ENCODE measurements around the gene RHEBL1. TPM values are rescaled to one million over a fixed set of nuclear protein-coding genes. Genes with fewer than 3 reads are reported as not detected.

The RHEBL1 gene
- total and polyA plus RNA-seq, 9 donors = 1.2 to 3.4 (median 1.7) TPM

- Histone ChIP-seq H3K27me3 (ENCODE audit: control insufficient read depth, insufficient read depth, low read length) (no peaks in the 10 kb centered on the region), H3K27ac (ENCODE audit: low read length) (no peak overlapping the region), H3K36me3 (ENCODE audit: control insufficient read depth, insufficient read depth, low read length) (peaks cover 71% of the 10 kb centered on the region), H3K4me1 (ENCODE audit: control insufficient read depth, insufficient read depth, low read length) (peaks cover 34% of the 10 kb centered on the region), H3K4me3 (ENCODE audit: low read length) (no peak overlapping the region), H3K9me3 (replicated peaks; ENCODE audit: control insufficient read depth, low read depth, low read length) (no peaks in the 10 kb centered on the region)
- WGBS (ENCODE audit: insufficient coverage) = 95% methylated on average over 7 of the region's 10 CpGs
- no peak for DNase-seq
Measured at GRCh38 chr12:49054524-49054923, 15.3 kb downstream of the RHEBL1 start.

GRCh38 chr12:49054096-49054495 lies 15.7 kb downstream of the RHEBL1 start:
- 95% methylated on average over 3 of the region's 5 CpGs for WGBS (ENCODE audit: insufficient coverage)
- no peaks in the 10 kb centered on the region for H3K9me3 ChIP-seq (replicated peaks; ENCODE audit: control insufficient read depth, low read depth, low read length)
- no peak for DNase-seq
- peaks cover 34% of the 10 kb centered on the region for H3K4me1 ChIP-seq (ENCODE audit: control insufficient read depth, insufficient read depth, low read length)
- H3K27ac ChIP-seq (ENCODE audit: low read length) = no peak overlapping the region
- H3K36me3 ChIP-seq (ENCODE audit: control insufficient read depth, insufficient read depth, low read length) = peaks cover 76% of the 10 kb centered on the region
- no peak overlapping the region for H3K4me3 ChIP-seq (ENCODE audit: low read length)
- H3K27me3 ChIP-seq (ENCODE audit: control insufficient read depth, insufficient read depth, low read length) = no peaks in the 10 kb centered on the region

- Histone ChIP-seq H3K4me3 (ENCODE audit: low read length) (no peak overlapping the region), H3K27me3 (ENCODE audit: control insufficient read depth, insufficient read depth, low read length) (no peaks in the 10 kb centered on the region), H3K36me3 (ENCODE audit: control insufficient read depth, insufficient read depth, low read length) (peaks cover 88% of the 10 kb centered on the region), H3K27ac (ENCODE audit: low read length) (no peak overlapping the region), H3K4me1 (ENCODE audit: control insufficient read depth, insufficient read depth, low read length) (peaks cover 21% of the 10 kb centered on the region), H3K9me3 (replicated peaks; ENCODE audit: control insufficient read depth, low read depth, low read length) (no peaks in the 10 kb centered on the region)
- DNase-seq = no peak
- 83% methylated on average over 12 of the region's 16 CpGs for WGBS (ENCODE audit: insufficient coverage)
Measured at GRCh38 chr12:49052451-49053208, 17.1 kb downstream of the RHEBL1 start.

DNA sequence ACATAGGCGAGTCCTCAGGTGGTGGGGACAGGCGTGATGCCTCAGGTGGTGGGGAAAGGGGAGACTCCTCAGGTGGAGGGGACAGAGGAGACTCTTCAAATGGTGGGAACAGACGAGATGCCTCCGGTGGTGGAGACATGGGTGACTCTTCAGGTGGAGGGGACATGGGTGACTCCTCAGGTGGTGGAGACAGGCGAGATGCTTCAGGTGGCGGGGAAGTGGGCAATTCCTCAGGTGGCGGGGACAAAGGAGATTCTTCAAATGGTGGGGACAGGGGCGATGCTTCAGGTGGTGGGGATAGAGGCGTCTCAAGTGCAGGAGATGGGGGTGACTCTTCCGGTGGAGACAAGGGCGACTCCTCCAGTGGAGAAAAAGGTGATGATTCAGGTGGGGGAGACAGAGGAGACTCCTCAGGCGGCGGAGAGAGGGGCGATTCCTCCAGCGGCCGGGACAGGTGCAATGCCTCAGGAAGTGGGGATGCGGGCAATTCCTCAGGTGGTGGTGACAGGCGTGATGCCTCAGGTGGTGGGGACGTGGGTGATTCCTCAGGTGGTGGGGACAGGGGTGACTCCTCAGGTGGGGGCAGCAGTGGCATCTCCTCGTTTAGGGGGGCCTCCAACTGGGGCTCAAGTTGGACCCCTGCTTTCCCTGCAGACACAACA lies 17.9 kb downstream of the RHEBL1 start:
- Histone ChIP-seq H3K4me1 (ENCODE audit: control insufficient read depth, insufficient read depth, low read length) (peaks cover 14% of the 10 kb centered on the region), H3K36me3 (ENCODE audit: control insufficient read depth, insufficient read depth, low read length) (peaks cover 92% of the 10 kb centered on the region), H3K27ac (ENCODE audit: low read length) (no peak overlapping the region), H3K27me3 (ENCODE audit: control insufficient read depth, insufficient read depth, low read length) (no peaks in the 10 kb centered on the region), H3K4me3 (ENCODE audit: low read length) (no peak overlapping the region), H3K9me3 (replicated peaks; ENCODE audit: control insufficient read depth, low read depth, low read length) (no peaks in the 10 kb centered on the region)
- 94% methylated on average over 17 of the region's 20 CpGs for WGBS (ENCODE audit: insufficient coverage)
- DNase-seq = no peak

DNA sequence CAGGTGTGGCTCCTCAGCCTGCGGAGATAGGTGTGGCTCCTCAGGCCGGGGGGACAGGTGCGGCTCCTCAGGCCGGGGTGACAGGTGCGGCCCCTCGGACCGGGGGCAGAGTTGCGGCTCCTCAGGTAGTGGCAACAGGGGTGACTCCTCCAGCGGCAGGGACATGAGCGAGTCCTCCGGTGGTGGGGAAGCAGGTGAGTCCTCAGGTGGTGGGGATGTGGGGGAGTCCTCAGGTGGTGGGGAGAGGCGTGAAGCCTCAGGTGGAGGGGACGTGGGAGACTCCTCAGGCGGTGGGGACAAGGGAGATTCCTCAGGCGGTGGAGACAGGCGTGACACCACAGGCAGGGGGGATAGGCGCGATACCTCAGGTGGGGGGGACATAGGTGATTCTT lies 18.4 kb downstream of the RHEBL1 start:
- no peak overlapping the region for H3K27ac ChIP-seq (ENCODE audit: low read length)
- no peak overlapping the region for H3K4me3 ChIP-seq (ENCODE audit: low read length)
- peaks cover 9% of the 10 kb centered on the region for H3K4me1 ChIP-seq (ENCODE audit: control insufficient read depth, insufficient read depth, low read length)
- peaks cover 97% of the 10 kb centered on the region for H3K36me3 ChIP-seq (ENCODE audit: control insufficient read depth, insufficient read depth, low read length)
- DNase-seq = no peak
- no peaks in the 10 kb centered on the region for H3K9me3 ChIP-seq (replicated peaks; ENCODE audit: control insufficient read depth, low read depth, low read length)
- WGBS (ENCODE audit: insufficient coverage) = 94% methylated on average over 18 of the region's 18 CpGs
- H3K27me3 ChIP-seq (ENCODE audit: control insufficient read depth, insufficient read depth, low read length) = no peaks in the 10 kb centered on the region

DNA sequence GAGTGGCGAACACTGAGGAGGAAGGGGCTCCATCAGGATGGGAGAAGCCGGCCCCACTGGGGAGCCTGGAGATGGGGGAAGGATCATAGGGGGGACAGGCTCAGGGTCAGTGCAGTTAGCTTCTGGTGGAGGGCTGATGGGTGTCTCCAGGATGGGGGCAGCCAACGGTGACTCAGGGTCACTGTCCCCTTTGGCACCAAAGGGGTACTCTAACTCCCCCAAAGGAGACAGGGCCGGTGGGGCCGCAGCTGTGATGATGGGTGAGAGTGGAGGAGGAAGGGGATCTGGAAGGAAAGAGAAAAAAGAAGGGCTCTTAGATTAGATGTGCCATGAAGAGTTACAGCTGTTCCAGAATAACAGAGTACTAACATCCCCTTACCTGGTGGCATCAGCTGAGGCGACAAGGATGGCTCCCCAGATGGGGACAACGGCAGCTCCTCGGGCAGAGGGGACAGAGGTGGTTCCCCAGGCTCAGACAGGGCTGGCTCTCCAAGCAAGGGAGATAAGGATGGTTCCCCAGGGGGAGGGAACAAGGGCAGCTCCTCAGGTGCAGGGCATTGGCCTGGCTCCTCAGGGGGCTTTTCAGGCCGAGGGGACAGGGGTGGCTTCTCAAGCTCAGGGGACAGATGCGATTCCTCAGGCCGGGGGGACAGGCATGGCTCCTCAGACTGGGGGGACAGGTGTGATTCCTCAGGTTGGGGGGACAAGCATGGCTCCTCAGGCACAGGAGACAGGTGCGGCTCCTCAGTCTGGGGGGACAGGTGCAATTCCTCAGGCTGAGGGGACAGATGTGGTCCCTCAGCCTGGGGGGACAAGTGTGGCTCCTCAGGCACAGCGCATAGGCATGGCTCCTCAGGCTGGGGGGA lies 19.0 kb downstream of the RHEBL1 start:
- peaks cover 4% of the 10 kb centered on the region for H3K4me1 ChIP-seq (ENCODE audit: control insufficient read depth, insufficient read depth, low read length)
- H3K4me3 ChIP-seq (ENCODE audit: low read length) = no peak overlapping the region
- no peaks in the 10 kb centered on the region for H3K27me3 ChIP-seq (ENCODE audit: control insufficient read depth, insufficient read depth, low read length)
- H3K9me3 ChIP-seq (replicated peaks; ENCODE audit: control insufficient read depth, low read depth, low read length) = no peaks in the 10 kb centered on the region
- H3K27ac ChIP-seq (ENCODE audit: low read length) = no peak overlapping the region
- H3K36me3 ChIP-seq (ENCODE audit: control insufficient read depth, insufficient read depth, low read length) = peaks cover 100% of the 10 kb centered on the region
- no peak for DNase-seq
- 98% methylated on average over 13 of the region's 13 CpGs for WGBS (ENCODE audit: insufficient coverage)

DNA sequence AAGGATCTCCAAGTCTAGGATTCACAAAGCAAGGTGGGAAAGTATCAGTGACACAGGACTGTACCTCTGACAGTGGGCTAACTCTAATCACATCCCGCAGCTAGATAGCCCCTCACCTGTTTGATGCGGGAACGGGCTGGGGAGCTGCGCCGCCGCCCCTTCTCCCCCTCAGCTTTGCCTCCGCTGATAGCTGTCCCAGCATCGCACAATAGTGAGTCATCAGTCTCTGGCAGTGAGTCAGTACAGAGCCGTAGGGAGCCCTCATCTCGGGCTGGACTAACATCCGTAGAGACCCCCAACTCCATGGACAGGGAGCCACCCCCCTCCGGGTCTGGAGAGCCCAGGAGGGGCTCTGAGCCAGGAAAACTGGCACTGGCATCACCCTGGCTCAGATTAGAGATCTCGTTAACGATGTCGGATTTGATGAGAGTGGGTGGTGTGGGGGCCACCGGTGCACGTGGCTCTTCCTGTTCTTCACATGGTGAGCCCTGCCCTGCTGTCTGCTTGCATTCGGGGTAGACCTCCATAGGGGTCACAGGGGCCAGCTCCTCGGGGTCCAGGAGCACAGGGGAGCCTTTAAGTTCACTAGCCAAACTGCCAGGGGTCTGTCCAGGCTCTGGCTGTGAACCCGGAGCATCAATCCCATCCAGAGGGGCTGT lies 20.1 kb downstream of the RHEBL1 start:
- H3K9me3 ChIP-seq (replicated peaks; ENCODE audit: control insufficient read depth, low read depth, low read length) = no peaks in the 10 kb centered on the region
- 80% methylated on average over 14 of the region's 20 CpGs for WGBS (ENCODE audit: insufficient coverage)

GRCh38 chr12:49048953-49049352 lies 20.8 kb downstream of the RHEBL1 start:
- Histone ChIP-seq H3K4me3 (ENCODE audit: low read length) (no peak overlapping the region), H3K27ac (ENCODE audit: low read length) (no peak overlapping the region), H3K4me1 (ENCODE audit: control insufficient read depth, insufficient read depth, low read length) (no peaks in the 10 kb centered on the region), H3K27me3 (ENCODE audit: control insufficient read depth, insufficient read depth, low read length) (no peaks in the 10 kb centered on the region), H3K9me3 (replicated peaks; ENCODE audit: control insufficient read depth, low read depth, low read length) (no peaks in the 10 kb centered on the region), H3K36me3 (ENCODE audit: control insufficient read depth, insufficient read depth, low read length) (peaks cover 100% of the 10 kb centered on the region)
- DNase-seq = no peak
- 95% methylated on average over 9 of the region's 10 CpGs for WGBS (ENCODE audit: insufficient coverage)

More for the DNA sequence above, 20.1 kb downstream of the RHEBL1 start:
- no peak for DNase-seq
- Histone ChIP-seq H3K36me3 (ENCODE audit: control insufficient read depth, insufficient read depth, low read length) (peaks cover 100% of the 10 kb centered on the region), H3K27me3 (ENCODE audit: control insufficient read depth, insufficient read depth, low read length) (no peaks in the 10 kb centered on the region), H3K27ac (ENCODE audit: low read length) (no peak overlapping the region), H3K4me3 (ENCODE audit: low read length) (no peak overlapping the region), H3K4me1 (ENCODE audit: control insufficient read depth, insufficient read depth, low read length) (no peaks in the 10 kb centered on the region)

DNA sequence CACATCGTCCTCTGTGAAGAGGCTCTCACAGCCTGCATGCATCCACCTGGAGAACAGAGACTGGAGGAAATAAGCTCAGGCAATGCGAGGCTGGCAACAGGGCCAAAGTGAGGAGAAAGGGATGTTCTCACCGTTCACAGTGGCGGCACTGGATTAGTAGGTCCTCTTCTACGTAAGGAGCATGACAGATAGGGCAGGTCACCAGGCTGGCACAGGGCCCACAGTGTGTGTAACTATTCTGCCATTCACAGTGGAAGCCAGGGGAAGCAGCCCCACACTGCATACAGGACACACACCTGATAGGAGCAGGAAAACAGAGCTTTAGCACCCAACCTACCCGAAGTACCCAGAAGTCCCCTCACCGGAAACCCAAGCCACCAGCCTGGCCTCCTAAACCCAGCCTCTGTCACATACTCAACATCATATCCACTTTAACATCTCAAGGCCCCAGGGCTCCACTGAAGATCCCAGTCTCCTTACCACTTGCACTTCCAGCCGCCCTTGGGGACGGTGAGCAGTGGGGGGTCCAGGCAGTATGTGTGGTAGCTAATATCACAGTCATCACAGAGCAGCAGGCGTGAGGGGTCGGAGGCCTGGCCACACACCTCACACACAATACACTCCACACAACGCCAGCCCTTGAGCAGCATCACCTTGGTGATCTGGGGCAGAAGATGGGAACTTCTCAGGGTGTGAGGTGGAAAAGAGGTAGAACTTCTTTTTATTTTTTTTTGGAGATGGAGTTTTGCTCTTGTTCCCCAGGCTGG lies 23.5 kb downstream of the RHEBL1 start:
- Histone ChIP-seq H3K36me3 (ENCODE audit: control insufficient read depth, insufficient read depth, low read length) (peaks cover 100% of the 10 kb centered on the region), H3K4me3 (ENCODE audit: low read length) (no peak overlapping the region)
- WGBS (ENCODE audit: insufficient coverage) = 97% methylated on average over 6 of the region's 12 CpGs

More for the DNA sequence above, 23.5 kb downstream of the RHEBL1 start:
- no peaks in the 10 kb centered on the region for H3K27me3 ChIP-seq (ENCODE audit: control insufficient read depth, insufficient read depth, low read length)
- no peak for DNase-seq
- no peaks in the 10 kb centered on the region for H3K9me3 ChIP-seq (replicated peaks; ENCODE audit: control insufficient read depth, low read depth, low read length)
- no peaks in the 10 kb centered on the region for H3K4me1 ChIP-seq (ENCODE audit: control insufficient read depth, insufficient read depth, low read length)
- no peak overlapping the region for H3K27ac ChIP-seq (ENCODE audit: low read length)

All from muscle of leg (tissue), 11 donors.